Lung (tissue), 12 donors: ENCODE data around the gene TRIM36. TPM values are rescaled to one million over a fixed set of nuclear protein-coding genes. Genes with fewer than 3 reads are reported as not detected.
A peak's percentile ranks its signal among the peaks of the same experiment; 100 is the strongest.

ENCODE experiments used
- ATAC-seq: fragments of 200-7000 bp; cut with Tn5 transposase; one replicate; pipeline ENCODE4 v1.9.1; 2020; ENCODE audit warnings: moderate number of reproducible peaks; ENCODE audit not compliant: insufficient read depth, low FRiP score
- DNase-seq, 3 donors: peaks; one replicate each; pipeline ENCODE4 v3.0.0-alpha.2; 2013 to 2017
- H3K27ac ChIP-seq, 2 donors: one replicate each; pipeline ENCODE4 v1.5.1; 2013; ENCODE audit warnings: mild to moderate bottlenecking in 2 of 2, moderate library complexity in 2 of 2, control low read depth in 1 of 2, inconsistent platforms in 1 of 2, low read depth in 1 of 2, low read length in 1 of 2
- H3K27me3 ChIP-seq, 3 donors: one replicate each; pipeline ENCODE4 v1.5.1; 2013; ENCODE audit warnings: low read length in 2 of 3; ENCODE audit not compliant: control insufficient read depth in 3 of 3, insufficient read depth in 3 of 3
- H3K36me3 ChIP-seq, 4 donors: one replicate each; pipeline ENCODE4 v1.5.1; 2013; ENCODE audit warnings: low read length in 4 of 4, mild to moderate bottlenecking in 1 of 4, moderate library complexity in 1 of 4; ENCODE audit not compliant: control insufficient read depth in 4 of 4, insufficient read depth in 4 of 4
- H3K4me1 ChIP-seq, 5 donors: one replicate each; pipeline ENCODE4 v1.5.1; 2013; ENCODE audit warnings: low read length in 5 of 5, mild to moderate bottlenecking in 2 of 5, moderate library complexity in 1 of 5; ENCODE audit not compliant: control insufficient read depth in 5 of 5, insufficient read depth in 5 of 5
- H3K4me3 ChIP-seq: one replicate; pipeline ENCODE4 v1.5.1; 2013; ENCODE audit warnings: mild to moderate bottlenecking, control low read depth, moderate library complexity
- H3K9ac ChIP-seq, 2 donors: one replicate each; pipeline ENCODE4 v1.5.1; 2013; ENCODE audit warnings: low read length in 2 of 2, control low read depth in 1 of 2; ENCODE audit not compliant: insufficient read depth in 1 of 2
- H3K9me3 ChIP-seq, 4 donors: one replicate each; pipeline ENCODE4 v1.5.1; 2013; ENCODE audit warnings: low read length in 3 of 4, mild to moderate bottlenecking in 1 of 4, moderate library complexity in 1 of 4; ENCODE audit not compliant: control insufficient read depth in 4 of 4, insufficient read depth in 3 of 4
- WGBS, 2 donors: extraction: QIAGEN DNeasy Blood & Tissue Kit; methylation state at CpG; one replicate each; pipeline ENCODE4 v1.1.7; 2013; 5-methylcytosine and 5-hydroxymethylcytosine counted together
- polyA plus RNA-seq, 2 donors: library from polyadenylated mRNA; stranded (reverse); fragments of 200-250 nt; gene quantifications; one replicate each; pipeline ENCODE4 v1.2.1, GENCODE V29; 2013
- total RNA-seq, 2 donors: library from RNA; depleted of rRNA in 1 of 2; stranded (reverse); fragments of >200 nt in 1 of 2; gene quantifications; one replicate each; pipeline ENCODE4 v1.2.1, GENCODE V29; 2014 to 2021
- TF ChIP-seq, protein P1 (sequence below): IDR thresholded peaks from 2 replicates; pipeline ENCODE4 v1.5.1; 2012; ENCODE audit warnings: mild to moderate bottlenecking; ENCODE audit errors: control extremely low read depth, extremely low read depth
- donor health status: control.
- donor health status: control.
- donor health status: Bipolar disorder and iron deficiency.
- donor health status: healthy.
- donor health status: DM: yes; HTN: yes; CAD: no.

The TRIM36 gene
- total and polyA plus RNA-seq, 4 donors = 0.60 to 6.9 (median 3.8) TPM

DNA sequence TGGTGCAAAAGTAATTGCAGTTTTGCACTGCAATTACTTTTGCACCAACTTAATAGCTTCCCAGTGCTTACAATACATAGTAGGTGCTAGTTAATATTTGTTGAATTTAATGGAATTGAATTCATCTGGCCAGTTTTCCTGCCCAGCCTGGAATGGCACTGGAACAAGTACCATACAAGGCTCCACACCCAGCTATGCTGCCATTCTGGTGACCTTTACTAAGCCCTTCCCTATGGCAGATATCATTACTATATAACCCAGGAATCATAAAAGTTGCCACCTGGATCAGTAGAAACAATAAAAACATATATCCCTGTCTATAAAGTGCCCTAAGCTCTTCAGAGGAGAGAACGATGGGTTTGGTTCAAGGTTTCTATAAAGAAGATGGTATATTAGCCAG lies 22.4 kb upstream of the TRIM36 start:
- 98 to 100% methylated on average over 1 of the region's 1 CpG for WGBS, 2 donors
- peaks cover 0 to 1% (median 0%) of the 10 kb centered on the region in 3 donors for H3K27me3 ChIP-seq
- ATAC-seq = no peak
- no peak overlapping the region for H3K4me3 ChIP-seq
- H3K4me1 ChIP-seq = peaks cover 0 to 3% (median 0%) of the 10 kb centered on the region in 5 donors
- DNase-seq = no peak
- no peak overlapping the region for H3K27ac ChIP-seq
- no peaks in the 10 kb centered on the region for H3K9me3 ChIP-seq
- H3K36me3 ChIP-seq = no peaks in the 10 kb centered on the region
- TF ChIP-seq, protein P1, sequence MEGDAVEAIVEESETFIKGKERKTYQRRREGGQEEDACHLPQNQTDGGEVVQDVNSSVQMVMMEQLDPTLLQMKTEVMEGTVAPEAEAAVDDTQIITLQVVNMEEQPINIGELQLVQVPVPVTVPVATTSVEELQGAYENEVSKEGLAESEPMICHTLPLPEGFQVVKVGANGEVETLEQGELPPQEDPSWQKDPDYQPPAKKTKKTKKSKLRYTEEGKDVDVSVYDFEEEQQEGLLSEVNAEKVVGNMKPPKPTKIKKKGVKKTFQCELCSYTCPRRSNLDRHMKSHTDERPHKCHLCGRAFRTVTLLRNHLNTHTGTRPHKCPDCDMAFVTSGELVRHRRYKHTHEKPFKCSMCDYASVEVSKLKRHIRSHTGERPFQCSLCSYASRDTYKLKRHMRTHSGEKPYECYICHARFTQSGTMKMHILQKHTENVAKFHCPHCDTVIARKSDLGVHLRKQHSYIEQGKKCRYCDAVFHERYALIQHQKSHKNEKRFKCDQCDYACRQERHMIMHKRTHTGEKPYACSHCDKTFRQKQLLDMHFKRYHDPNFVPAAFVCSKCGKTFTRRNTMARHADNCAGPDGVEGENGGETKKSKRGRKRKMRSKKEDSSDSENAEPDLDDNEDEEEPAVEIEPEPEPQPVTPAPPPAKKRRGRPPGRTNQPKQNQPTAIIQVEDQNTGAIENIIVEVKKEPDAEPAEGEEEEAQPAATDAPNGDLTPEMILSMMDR = no peak
- no peak overlapping the region for H3K9ac ChIP-seq

DNA sequence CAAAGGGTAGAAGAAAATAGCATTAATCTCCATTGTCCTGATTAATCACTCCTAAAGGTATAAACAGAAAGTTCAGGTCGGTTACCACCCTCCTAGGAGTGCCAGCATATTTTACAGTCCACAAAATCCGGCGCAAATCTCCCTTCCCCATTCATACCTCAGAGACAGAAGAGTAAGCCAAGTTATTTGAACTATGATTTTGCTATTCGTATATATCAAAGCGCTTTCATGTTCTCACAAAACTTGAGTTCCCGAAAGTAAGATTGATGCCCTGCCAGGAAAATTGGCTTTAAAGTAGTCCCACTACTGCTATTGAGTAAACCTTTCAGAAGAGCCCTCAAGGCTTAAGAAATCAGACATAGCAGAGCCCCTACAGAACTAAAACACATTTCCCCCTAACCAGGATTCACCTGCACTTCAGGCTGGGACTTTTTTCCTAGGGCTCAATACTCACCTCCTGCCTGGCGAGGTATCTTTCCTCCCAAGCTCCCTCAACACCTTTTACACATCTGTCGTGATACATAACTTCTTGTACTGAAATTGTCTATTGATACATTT lies 21.8 kb upstream of the TRIM36 start:
- no peak overlapping the region for H3K9ac ChIP-seq
- DNase-seq (peak in 2 of 3 donors; percentile 30 to 79), ATAC-seq (no peak)
- peaks cover 0 to 3% (median 0%) of the 10 kb centered on the region in 5 donors for H3K4me1 ChIP-seq
- no peaks in the 10 kb centered on the region for H3K36me3 ChIP-seq
- WGBS, 2 donors = 65 to 75% methylated on average over 8 of the region's 8 CpGs
- peaks cover 0 to 7% (median 0%) of the 10 kb centered on the region in 3 donors for H3K27me3 ChIP-seq
- no peaks in the 10 kb centered on the region for H3K9me3 ChIP-seq
- TF ChIP-seq, protein P1 = no peak
- H3K4me3 ChIP-seq = no peak overlapping the region
- H3K27ac ChIP-seq = no peak overlapping the region

DNA sequence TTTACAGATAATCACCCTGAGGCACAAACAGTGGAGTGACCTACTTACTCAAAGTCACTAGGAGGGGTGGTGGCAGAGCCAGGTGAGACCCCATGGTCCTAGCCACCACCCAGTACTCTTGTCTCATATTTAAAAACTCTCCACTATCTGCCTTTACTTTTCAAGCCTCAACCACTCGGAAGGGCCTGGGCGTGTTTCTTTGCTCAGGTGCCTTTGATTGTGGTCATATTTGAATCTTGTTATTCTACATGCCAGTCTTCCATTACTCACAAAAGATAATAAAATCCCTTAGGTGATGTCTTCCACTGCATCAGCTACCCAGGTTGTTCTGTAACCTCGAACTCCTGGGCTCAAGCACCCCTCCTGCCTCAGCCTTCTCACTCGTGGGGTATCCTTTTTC lies 20.7 kb upstream of the TRIM36 start:
- TF ChIP-seq, protein P1 = no peak
- no peak overlapping the region for H3K4me3 ChIP-seq
- DNase-seq (no peak), ATAC-seq (no peak)
- no peaks in the 10 kb centered on the region for H3K36me3 ChIP-seq
- peaks cover 0 to 3% (median 0%) of the 10 kb centered on the region in 5 donors for H3K4me1 ChIP-seq
- H3K27me3 ChIP-seq = peaks cover 0 to 12% (median 0%) of the 10 kb centered on the region in 3 donors
- 70 to 87% methylated on average over 4 of the region's 4 CpGs for WGBS, 2 donors
- no peak overlapping the region for H3K9ac ChIP-seq
- H3K27ac ChIP-seq = no peak overlapping the region
- H3K9me3 ChIP-seq = no peaks in the 10 kb centered on the region

DNA sequence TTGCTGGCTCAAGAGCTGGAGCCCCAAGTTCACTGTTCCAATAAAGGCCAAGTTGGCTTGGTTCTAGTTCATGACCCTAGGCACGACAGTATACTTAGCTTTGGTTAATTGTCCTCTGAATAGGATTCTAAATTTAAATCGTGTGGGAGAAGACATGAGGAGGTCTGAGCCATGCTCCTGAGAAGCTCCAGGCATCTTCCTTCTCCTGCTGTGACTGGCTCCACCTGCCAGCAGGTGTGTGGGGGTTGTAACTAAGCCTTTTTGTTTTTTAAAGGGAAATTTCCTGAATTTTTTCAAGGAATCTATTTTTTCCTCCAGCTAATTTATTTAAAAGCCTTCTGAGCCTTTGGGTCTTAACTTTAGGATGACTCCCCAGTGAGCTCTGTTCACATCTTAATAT lies 20.2 kb upstream of the TRIM36 start:
- TF ChIP-seq, protein P1 = no peak
- no peak for ATAC-seq

More for the DNA sequence above, 20.2 kb upstream of the TRIM36 start:
- no peak for DNase-seq
- WGBS, 2 donors = 40 to 52% methylated on average over 2 of the region's 2 CpGs
- Histone ChIP-seq H3K4me3 (no peak overlapping the region), H3K27ac (no peak overlapping the region), H3K27me3 (peaks cover 0 to 13% (median 0%) of the 10 kb centered on the region in 3 donors), H3K9me3 (no peaks in the 10 kb centered on the region), H3K9ac (no peak overlapping the region), H3K36me3 (no peaks in the 10 kb centered on the region), H3K4me1 (peaks cover 0 to 3% (median 0%) of the 10 kb centered on the region in 5 donors)
